ENCODE measurements around the gene AVL9. TPM values are rescaled to one million over a fixed set of nuclear protein-coding genes. Genes with fewer than 3 reads are reported as not detected.

AVL9 gene
- total and polyA plus RNA-seq, 9 of the 15 experiments (the other 6 are each of a cell fraction or from before 2014, with no cell fraction given) = 6.4 to 66.2 (median 30.1) TPM

DNA sequence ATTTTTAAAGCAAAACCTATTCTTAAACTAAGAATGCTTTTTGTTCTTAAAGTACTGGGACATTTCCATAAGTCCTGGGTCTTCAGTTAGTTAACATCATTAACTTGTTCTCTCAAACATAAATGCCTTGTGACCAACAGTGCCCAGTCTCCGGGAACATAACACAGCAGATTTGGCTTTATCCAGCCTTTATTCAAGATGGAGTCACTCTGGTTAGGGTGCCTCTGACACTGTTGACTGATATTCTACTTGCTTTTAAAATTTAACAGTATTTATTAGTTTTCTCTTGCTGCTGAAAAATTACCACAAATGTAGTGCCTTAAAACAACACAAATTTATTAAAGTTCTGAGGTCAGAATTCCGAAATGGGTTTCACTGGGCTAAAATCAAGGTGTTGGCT, 44.1 kb downstream of the AVL9 start (continued):
- TF ChIP-seq SIN3A (IDR thresholded peaks at IDR 0.05; ENCODE audit: borderline replicate concordance in 2 of 2, control insufficient read depth in 1 of 2, low read depth in 2 of 2, low read length in 2 of 2) (no peak), HSF4 (CRISPR knock-in tag; IDR thresholded peaks at IDR 0.05; ENCODE audit: borderline replicate concordance) (no peak), MAFK (IDR thresholded peaks at IDR 0.05; ENCODE audit: low read length) (no peak), CCAR2 (IDR thresholded peaks at IDR 0.05; ENCODE audit: low read depth, low read length) (no peak), TAF7 (tag; IDR thresholded peaks at IDR 0.05) (peak; percentile 36; the same call in 1 of the 2 replicates), ZNF41 (CRISPR knock-in tag; conservative IDR thresholded peaks at IDR 0.05) (peak; percentile 79), ZBTB1 (CRISPR knock-in tag; IDR thresholded peaks at IDR 0.05; ENCODE audit: borderline replicate concordance, low read depth) (no peak), POLR3A (IDR thresholded peaks at IDR 0.05; ENCODE audit: borderline replicate concordance, extremely low read depth, insufficient read depth, insufficient read length) (no peak), XRCC3 (IDR thresholded peaks at IDR 0.05) (no peak), CHD1 (IDR thresholded peaks at IDR 0.05; ENCODE audit: low read length) (no peak), BACH1 (tag; IDR thresholded peaks at IDR 0.05) (peak; percentile 28; the same call in 1 of the 2 replicates), NFXL1 (CRISPR knock-in tag; IDR thresholded peaks at IDR 0.05) (no peak), DDX20 (tag; IDR thresholded peaks at IDR 0.05; ENCODE audit: low read depth) (peak; percentile 87), BCL6 (CRISPR knock-in tag; IDR thresholded peaks at IDR 0.05) (0 out of 2 replicates have a peak, but pooled peaks have one; percentile 43), SRSF9 (IDR thresholded peaks at IDR 0.05; ENCODE audit: borderline replicate concordance, low read depth, low read length) (no peak), HES1 (IDR thresholded peaks at IDR 0.05; ENCODE audit: low read depth) (no peak)
- TF ChIP-seq, protein P1, sequence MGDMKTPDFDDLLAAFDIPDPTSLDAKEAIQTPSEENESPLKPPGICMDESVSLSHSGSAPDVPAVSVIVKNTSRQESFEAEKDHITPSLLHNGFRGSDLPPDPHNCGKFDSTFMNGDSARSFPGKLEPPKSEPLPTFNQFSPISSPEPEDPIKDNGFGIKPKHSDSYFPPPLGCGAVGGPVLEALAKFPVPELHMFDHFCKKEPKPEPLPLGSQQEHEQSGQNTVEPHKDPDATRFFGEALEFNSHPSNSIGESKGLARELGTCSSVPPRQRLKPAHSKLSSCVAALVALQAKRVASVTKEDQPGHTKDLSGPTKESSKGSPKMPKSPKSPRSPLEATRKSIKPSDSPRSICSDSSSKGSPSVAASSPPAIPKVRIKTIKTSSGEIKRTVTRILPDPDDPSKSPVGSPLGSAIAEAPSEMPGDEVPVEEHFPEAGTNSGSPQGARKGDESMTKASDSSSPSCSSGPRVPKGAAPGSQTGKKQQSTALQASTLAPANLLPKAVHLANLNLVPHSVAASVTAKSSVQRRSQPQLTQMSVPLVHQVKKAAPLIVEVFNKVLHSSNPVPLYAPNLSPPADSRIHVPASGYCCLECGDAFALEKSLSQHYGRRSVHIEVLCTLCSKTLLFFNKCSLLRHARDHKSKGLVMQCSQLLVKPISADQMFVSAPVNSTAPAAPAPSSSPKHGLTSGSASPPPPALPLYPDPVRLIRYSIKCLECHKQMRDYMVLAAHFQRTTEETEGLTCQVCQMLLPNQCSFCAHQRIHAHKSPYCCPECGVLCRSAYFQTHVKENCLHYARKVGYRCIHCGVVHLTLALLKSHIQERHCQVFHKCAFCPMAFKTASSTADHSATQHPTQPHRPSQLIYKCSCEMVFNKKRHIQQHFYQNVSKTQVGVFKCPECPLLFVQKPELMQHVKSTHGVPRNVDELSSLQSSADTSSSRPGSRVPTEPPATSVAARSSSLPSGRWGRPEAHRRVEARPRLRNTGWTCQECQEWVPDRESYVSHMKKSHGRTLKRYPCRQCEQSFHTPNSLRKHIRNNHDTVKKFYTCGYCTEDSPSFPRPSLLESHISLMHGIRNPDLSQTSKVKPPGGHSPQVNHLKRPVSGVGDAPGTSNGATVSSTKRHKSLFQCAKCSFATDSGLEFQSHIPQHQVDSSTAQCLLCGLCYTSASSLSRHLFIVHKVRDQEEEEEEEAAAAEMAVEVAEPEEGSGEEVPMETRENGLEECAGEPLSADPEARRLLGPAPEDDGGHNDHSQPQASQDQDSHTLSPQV (IDR thresholded peaks at IDR 0.05) = peak; percentile 96
- TF ChIP-seq, protein P2, sequence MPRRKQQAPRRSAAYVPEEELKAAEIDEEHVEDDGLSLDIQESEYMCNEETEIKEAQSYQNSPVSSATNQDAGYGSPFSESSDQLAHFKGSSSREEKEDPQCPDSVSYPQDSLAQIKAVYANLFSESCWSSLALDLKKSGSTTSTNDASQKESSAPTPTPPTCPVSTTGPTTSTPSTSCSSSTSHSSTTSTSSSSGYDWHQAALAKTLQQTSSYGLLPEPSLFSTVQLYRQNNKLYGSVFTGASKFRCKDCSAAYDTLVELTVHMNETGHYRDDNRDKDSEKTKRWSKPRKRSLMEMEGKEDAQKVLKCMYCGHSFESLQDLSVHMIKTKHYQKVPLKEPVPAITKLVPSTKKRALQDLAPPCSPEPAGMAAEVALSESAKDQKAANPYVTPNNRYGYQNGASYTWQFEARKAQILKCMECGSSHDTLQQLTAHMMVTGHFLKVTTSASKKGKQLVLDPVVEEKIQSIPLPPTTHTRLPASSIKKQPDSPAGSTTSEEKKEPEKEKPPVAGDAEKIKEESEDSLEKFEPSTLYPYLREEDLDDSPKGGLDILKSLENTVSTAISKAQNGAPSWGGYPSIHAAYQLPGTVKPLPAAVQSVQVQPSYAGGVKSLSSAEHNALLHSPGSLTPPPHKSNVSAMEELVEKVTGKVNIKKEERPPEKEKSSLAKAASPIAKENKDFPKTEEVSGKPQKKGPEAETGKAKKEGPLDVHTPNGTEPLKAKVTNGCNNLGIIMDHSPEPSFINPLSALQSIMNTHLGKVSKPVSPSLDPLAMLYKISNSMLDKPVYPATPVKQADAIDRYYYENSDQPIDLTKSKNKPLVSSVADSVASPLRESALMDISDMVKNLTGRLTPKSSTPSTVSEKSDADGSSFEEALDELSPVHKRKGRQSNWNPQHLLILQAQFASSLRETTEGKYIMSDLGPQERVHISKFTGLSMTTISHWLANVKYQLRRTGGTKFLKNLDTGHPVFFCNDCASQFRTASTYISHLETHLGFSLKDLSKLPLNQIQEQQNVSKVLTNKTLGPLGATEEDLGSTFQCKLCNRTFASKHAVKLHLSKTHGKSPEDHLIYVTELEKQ (CRISPR knock-in tag; IDR thresholded peaks at IDR 0.05) = peak; percentile 38; the same call in 1 of the 2 replicates
- TF ChIP-seq, protein P3, sequence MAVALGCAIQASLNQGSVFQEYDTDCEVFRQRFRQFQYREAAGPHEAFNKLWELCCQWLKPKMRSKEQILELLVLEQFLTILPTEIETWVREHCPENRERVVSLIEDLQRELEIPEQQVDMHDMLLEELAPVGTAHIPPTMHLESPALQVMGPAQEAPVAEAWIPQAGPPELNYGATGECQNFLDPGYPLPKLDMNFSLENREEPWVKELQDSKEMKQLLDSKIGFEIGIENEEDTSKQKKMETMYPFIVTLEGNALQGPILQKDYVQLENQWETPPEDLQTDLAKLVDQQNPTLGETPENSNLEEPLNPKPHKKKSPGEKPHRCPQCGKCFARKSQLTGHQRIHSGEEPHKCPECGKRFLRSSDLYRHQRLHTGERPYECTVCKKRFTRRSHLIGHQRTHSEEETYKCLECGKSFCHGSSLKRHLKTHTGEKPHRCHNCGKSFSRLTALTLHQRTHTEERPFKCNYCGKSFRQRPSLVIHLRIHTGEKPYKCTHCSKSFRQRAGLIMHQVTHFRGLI (CRISPR knock-in tag; IDR thresholded peaks at IDR 0.05) = no peak

Measured in K562 (cell line).